HEK293T (cell line): ENCODE measurements around the gene RGS10.

Experiments
- CTCF ChIA-PET: fragments of 350-600 bp; formaldehyde crosslinking; extraction: SDS; loops from one replicate; lab custom pipeline; 2021; ENCODE audit warnings: antibody characterized with exemption, inconsistent platforms; lab: Yijun Ruan, JAX
- POLR2A ChIA-PET: fragments of 350-600 bp; formaldehyde crosslinking; extraction: SDS; loops from one replicate; lab custom pipeline; 2020; ENCODE audit warnings: antibody characterized with exemption, inconsistent platforms; lab: Yijun Ruan, JAX
- DNase-seq: peaks from one replicate; pipeline ENCODE4 v3.0.0; 2012; ENCODE audit warnings: mixed read lengths; ENCODE audit errors: extremely low spot score
- ARNT ChIP-seq: fragments of 450-650 bp; IDR thresholded peaks from 2 replicates; pipeline ENCODE4 v1.6.1; 2017; ENCODE audit warnings: mild to moderate bottlenecking
- BHLHE40 ChIP-seq: fragments of 450-650 bp; IDR thresholded peaks from 2 replicates; pipeline ENCODE4 v1.6.1; 2016; ENCODE audit warnings: mild to moderate bottlenecking, moderate library complexity, borderline replicate concordance
- CTBP1 ChIP-seq: fragments of 450-650 bp; IDR thresholded peaks from 2 replicates; pipeline ENCODE4 v1.6.1; 2016; ENCODE audit warnings: borderline replicate concordance
- ELF4 ChIP-seq: fragments of 450-650 bp; IDR thresholded peaks from 2 replicates; pipeline ENCODE4 v1.6.1; 2017; ENCODE audit warnings: antibody characterized with exemption
- FOXA1 ChIP-seq: fragments of 450-650 bp; IDR thresholded peaks from 2 replicates; pipeline ENCODE4 v1.6.1; 2016; ENCODE audit warnings: mild to moderate bottlenecking
- FOXK2 ChIP-seq: fragments of 450-650 bp; IDR thresholded peaks from 2 replicates; pipeline ENCODE4 v1.6.1; 2016; ENCODE audit warnings: mild to moderate bottlenecking
- FOXM1 ChIP-seq: fragments of 450-650 bp; IDR thresholded peaks from 2 replicates; pipeline ENCODE4 v1.6.1; 2017; ENCODE audit warnings: mild to moderate bottlenecking, borderline replicate concordance
- HDGF ChIP-seq: fragments of 450-650 bp; IDR thresholded peaks from 2 replicates; pipeline ENCODE4 v1.6.1; 2017; ENCODE audit warnings: antibody characterized with exemption, borderline replicate concordance
- L3MBTL2 ChIP-seq: fragments of 450-650 bp; conservative IDR thresholded peaks from 2 replicates; pipeline ENCODE4 v1.6.1; 2016; ENCODE audit warnings: mild to moderate bottlenecking
- LEF1 ChIP-seq: fragments of 450-650 bp; IDR thresholded peaks from 2 replicates; pipeline ENCODE4 v1.6.1; 2017; ENCODE audit warnings: mild to moderate bottlenecking, borderline replicate concordance
- NFRKB ChIP-seq: fragments of 450-650 bp; IDR thresholded peaks from 2 replicates; pipeline ENCODE4 v1.6.1; 2016; ENCODE audit warnings: mild to moderate bottlenecking, moderate library complexity
- PKNOX1 ChIP-seq: fragments of 450-650 bp; IDR thresholded peaks from 2 replicates; pipeline ENCODE4 v1.6.1; 2016
- SP1 ChIP-seq: fragments of 450-650 bp; IDR thresholded peaks from 2 replicates; pipeline ENCODE4 v1.6.1; 2017
- SUZ12 ChIP-seq: fragments of 450-650 bp; IDR thresholded peaks from 2 replicates; pipeline ENCODE4 v1.6.1; 2016; ENCODE audit warnings: mild to moderate bottlenecking
- TARDBP ChIP-seq: fragments of 450-650 bp; IDR thresholded peaks from 2 replicates; pipeline ENCODE4 v1.6.1; 2016
- ZNF384 ChIP-seq: fragments of 450-650 bp; IDR thresholded peaks from 2 replicates; pipeline ENCODE4 v1.6.1; 2016

Gene RGS10

GRCh38 chr10:119483839-119484238 lies 58.7 kb downstream of the RGS10 start:
- CTCF ChIA-PET: no interaction called here
- POLR2A ChIA-PET: no interaction called here
- TF ChIP-seq CTBP1 (no peak), NFRKB (no peak), HDGF (no peak), TARDBP (no peak), ELF4 (no peak), ARNT (no peak), BHLHE40 (no peak), FOXM1 (no peak)

GRCh38 chr10:119483001-119483400 lies 59.5 kb downstream of the RGS10 start:
- CTCF ChIA-PET: no interaction called here
- no peak for TF ChIP-seq BHLHE40
- no peak for TF ChIP-seq TARDBP
- TF ChIP-seq ARNT: no peak
- TF ChIP-seq FOXA1: no peak
- TF ChIP-seq PKNOX1: no peak
- POLR2A ChIA-PET: no interaction called here
- DNase-seq: no peak

More at GRCh38 chr10:119483839-119484238, 58.7 kb downstream of the RGS10 start:
- no peak for DNase-seq

- POLR2A ChIA-PET: no interaction called here
- CTCF ChIA-PET: no interaction called here
- DNase-seq: no peak
- no peak for TF ChIP-seq LEF1
Measured at GRCh38 chr10:119481781-119482426, 60.6 kb downstream of the RGS10 start.

- ChIA-PET POLR2A (no interaction called here), CTCF (no interaction called here)
- no peak for TF ChIP-seq ZNF384
- no peak for TF ChIP-seq HDGF
- no peak for TF ChIP-seq SUZ12
- no peak for TF ChIP-seq TARDBP
- TF ChIP-seq NFRKB: no peak
- TF ChIP-seq FOXK2: no peak
- no peak for TF ChIP-seq ELF4
- no peak for TF ChIP-seq FOXM1
- no peak for TF ChIP-seq PKNOX1
- no peak for DNase-seq
Measured at GRCh38 chr10:119480667-119481066, 61.9 kb downstream of the RGS10 start.

- DNase-seq: no peak
- TF ChIP-seq SUZ12: no peak
- no peak for TF ChIP-seq ELF4
- TF ChIP-seq ZNF384: no peak
- TF ChIP-seq PKNOX1: peak; percentile 32; the same call in 1 of the 2 replicates
- ChIA-PET POLR2A (no interaction called here), CTCF (interaction anchor here (0.5 to 1.5 kb wide), 2 partner anchors 10 to 75 kb away, joined by 3 to 4 read pairs; no protein-coding TSS in a partner anchor)
Measured at GRCh38 chr10:119479532-119479931, 63.0 kb downstream of the RGS10 start.

GRCh38 chr10:119478811-119479341 lies 63.6 kb downstream of the RGS10 start:
- CTCF ChIA-PET: interaction anchor here (0.6 to 1.6 kb wide), 4 partner anchors 10 to 281 kb away, joined by 3 to 5 read pairs (median 4); no protein-coding TSS in a partner anchor
- no peak for DNase-seq
- POLR2A ChIA-PET: no interaction called here
- TF ChIP-seq LEF1 (no peak), HDGF (no peak), SP1 (no peak), SUZ12 (no peak), L3MBTL2 (no peak), BHLHE40 (no peak), CTBP1 (no peak), ARNT (no peak), ELF4 (no peak), FOXM1 (no peak), FOXK2 (no peak), TARDBP (no peak), ZNF384 (no peak), PKNOX1 (no peak), NFRKB (no peak), FOXA1 (no peak)
